Chondrocyte (in vitro differentiated cells): ENCODE data around the gene PTPRK. TPM values are rescaled to one million over a fixed set of nuclear protein-coding genes. Genes with fewer than 3 reads are reported as not detected.
A peak's percentile ranks its signal among the peaks of the same experiment; 100 is the strongest.

Experiments used
- DNase-seq: peaks from one replicate; pipeline ENCODE4 v3.0.0; 2021; ENCODE audit warnings: mixed read lengths, low spot score
- H3K27ac Mint-ChIP-seq: one replicate; pipeline ENCODE4 v1.8.0; 2021; ENCODE audit warnings: mild to moderate bottlenecking, moderate library complexity, mixed read lengths; ENCODE audit not compliant: unreplicated experiment
- H3K27me3 Mint-ChIP-seq: 2 replicates; pipeline ENCODE4 v1.8.0; 2021; ENCODE audit warnings: low read depth, mixed read lengths
- H3K36me3 Mint-ChIP-seq: 2 replicates; pipeline ENCODE4 v1.8.0; 2021; ENCODE audit warnings: low read depth, mixed read lengths
- H3K4me1 Mint-ChIP-seq: 2 replicates; pipeline ENCODE4 v1.8.0; 2021; ENCODE audit warnings: low read depth, mild to moderate bottlenecking, mixed read lengths
- H3K4me3 Mint-ChIP-seq: one replicate; pipeline ENCODE4 v1.8.0; 2021; ENCODE audit warnings: mild to moderate bottlenecking, moderate library complexity, mixed read lengths; ENCODE audit not compliant: unreplicated experiment
- H3K9me3 Mint-ChIP-seq: 2 replicates; pipeline ENCODE4 v1.8.0; 2021; ENCODE audit warnings: low read depth, mixed read lengths
- total RNA-seq: library from RNA; stranded (reverse); gene quantifications from 3 replicates; pipeline ENCODE4 v1.2.1, GENCODE V29; 2021
- TF ChIP-seq, protein P1 (sequence below): fragments of 200-600 bp; sonication (generic); IDR thresholded peaks from 2 replicates; pipeline ENCODE4 v1.5.0; 2021; ENCODE audit warnings: antibody characterized with exemption, mild to moderate bottlenecking, moderate library complexity

PTPRK gene
- total RNA-seq, 1 donor from 2014 or later: 63.3 TPM

GRCh38 chr6:128335963-128336362 lies 184.4 kb downstream of the PTPRK start:
- no peaks in the 10 kb centered on the region for H3K36me3 Mint-ChIP-seq
- TF ChIP-seq, protein P1, sequence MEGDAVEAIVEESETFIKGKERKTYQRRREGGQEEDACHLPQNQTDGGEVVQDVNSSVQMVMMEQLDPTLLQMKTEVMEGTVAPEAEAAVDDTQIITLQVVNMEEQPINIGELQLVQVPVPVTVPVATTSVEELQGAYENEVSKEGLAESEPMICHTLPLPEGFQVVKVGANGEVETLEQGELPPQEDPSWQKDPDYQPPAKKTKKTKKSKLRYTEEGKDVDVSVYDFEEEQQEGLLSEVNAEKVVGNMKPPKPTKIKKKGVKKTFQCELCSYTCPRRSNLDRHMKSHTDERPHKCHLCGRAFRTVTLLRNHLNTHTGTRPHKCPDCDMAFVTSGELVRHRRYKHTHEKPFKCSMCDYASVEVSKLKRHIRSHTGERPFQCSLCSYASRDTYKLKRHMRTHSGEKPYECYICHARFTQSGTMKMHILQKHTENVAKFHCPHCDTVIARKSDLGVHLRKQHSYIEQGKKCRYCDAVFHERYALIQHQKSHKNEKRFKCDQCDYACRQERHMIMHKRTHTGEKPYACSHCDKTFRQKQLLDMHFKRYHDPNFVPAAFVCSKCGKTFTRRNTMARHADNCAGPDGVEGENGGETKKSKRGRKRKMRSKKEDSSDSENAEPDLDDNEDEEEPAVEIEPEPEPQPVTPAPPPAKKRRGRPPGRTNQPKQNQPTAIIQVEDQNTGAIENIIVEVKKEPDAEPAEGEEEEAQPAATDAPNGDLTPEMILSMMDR: no peak

DNA sequence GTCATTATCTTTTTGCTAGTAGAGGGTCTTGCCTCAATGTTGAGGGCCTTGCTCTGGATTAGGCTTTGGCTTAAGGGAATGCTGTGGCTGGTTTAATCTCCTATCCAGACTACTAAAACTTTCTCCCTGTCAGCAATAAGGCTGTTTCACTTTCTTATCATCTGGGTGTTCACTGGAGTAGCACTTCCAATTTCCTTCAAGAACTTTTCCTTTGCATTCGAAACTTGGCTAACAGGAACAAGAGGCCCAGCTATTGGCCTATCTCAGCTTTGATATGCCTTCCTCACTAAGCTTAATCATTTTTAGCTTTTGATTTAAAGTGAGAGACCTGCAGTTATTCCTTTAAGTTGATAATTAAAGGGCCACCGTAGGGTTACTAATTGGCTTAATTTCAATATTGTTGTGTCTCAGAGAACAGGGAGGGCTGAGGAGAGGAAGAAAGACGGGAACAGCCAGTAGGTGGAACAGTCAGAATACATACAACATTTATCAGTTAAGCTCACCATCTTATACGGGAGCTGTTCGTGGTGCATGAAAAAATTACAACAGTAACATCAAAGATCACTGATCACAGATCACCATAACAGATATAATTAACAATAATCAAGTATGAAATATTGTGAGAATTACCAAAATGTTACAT lies 186.7 kb downstream of the PTPRK start:
- DNase-seq: no peak
- Mint-ChIP-seq H3K4me1 (peaks cover 7% of the 10 kb centered on the region), H3K27ac (no peak overlapping the region), H3K4me3 (no peak overlapping the region), H3K36me3 (no peaks in the 10 kb centered on the region), H3K9me3 (no peaks in the 10 kb centered on the region), H3K27me3 (no peaks in the 10 kb centered on the region)
- TF ChIP-seq, protein P1: no peak

More at GRCh38 chr6:128335963-128336362, 184.4 kb downstream of the PTPRK start:
- no peak for DNase-seq
- Mint-ChIP-seq H3K9me3 (no peaks in the 10 kb centered on the region), H3K4me3 (no peak overlapping the region), H3K4me1 (peaks cover 21% of the 10 kb centered on the region), H3K27ac (no peak overlapping the region), H3K27me3 (no peaks in the 10 kb centered on the region)

DNA sequence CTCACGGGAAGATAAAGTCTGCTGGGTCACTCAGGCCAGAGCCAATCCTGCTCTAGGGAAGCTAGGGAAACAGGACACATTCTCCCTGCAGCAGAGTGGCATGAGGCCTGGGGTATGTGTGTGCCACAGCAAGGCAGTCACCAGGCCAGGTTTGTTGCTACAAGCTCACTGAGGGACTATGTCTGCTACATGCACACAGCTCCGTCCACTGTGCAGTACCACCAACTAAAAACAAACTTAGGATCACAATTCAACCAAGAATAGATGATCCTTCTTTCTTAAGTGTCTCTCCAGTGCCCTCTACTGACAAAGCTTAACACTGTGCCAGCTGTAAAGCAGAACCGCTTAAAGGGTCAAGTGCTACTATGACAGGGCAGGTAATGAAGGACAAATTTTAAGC lies 192.5 kb downstream of the PTPRK start:
- no peaks in the 10 kb centered on the region for H3K27me3 Mint-ChIP-seq
- H3K36me3 Mint-ChIP-seq: peaks cover 2% of the 10 kb centered on the region

GRCh38 chr6:128323011-128323410 lies 197.4 kb downstream of the PTPRK start:
- no peaks in the 10 kb centered on the region for H3K27me3 Mint-ChIP-seq
- H3K36me3 Mint-ChIP-seq: peaks cover 3% of the 10 kb centered on the region
- no peak overlapping the region for H3K27ac Mint-ChIP-seq
- no peak overlapping the region for H3K4me3 Mint-ChIP-seq
- peaks cover 11% of the 10 kb centered on the region for H3K9me3 Mint-ChIP-seq
- TF ChIP-seq, protein P1: no peak
- no peaks in the 10 kb centered on the region for H3K4me1 Mint-ChIP-seq
- no peak for DNase-seq

More for the DNA sequence above, 192.5 kb downstream of the PTPRK start:
- Mint-ChIP-seq H3K9me3 (peaks cover 14% of the 10 kb centered on the region), H3K4me1 (no peaks in the 10 kb centered on the region), H3K27ac (no peak overlapping the region), H3K4me3 (no peak overlapping the region)
- TF ChIP-seq, protein P1: peak; percentile 65
- DNase-seq: no peak

- TF ChIP-seq, protein P1: no peak
- Mint-ChIP-seq H3K27me3 (no peaks in the 10 kb centered on the region), H3K36me3 (peaks cover 1% of the 10 kb centered on the region), H3K4me3 (no peak overlapping the region), H3K9me3 (no peaks in the 10 kb centered on the region), H3K4me1 (no peaks in the 10 kb centered on the region), H3K27ac (no peak overlapping the region)
- DNase-seq: no peak
Observed at GRCh38 chr6:128319946-128320345, 200.5 kb downstream of the PTPRK start.
